Natural killer cell (primary cell): ENCODE measurements around the gene HEATR5B. TPM values are rescaled to one million over a fixed set of nuclear protein-coding genes. Genes with fewer than 3 reads are reported as not detected.

Source experiments
- ATAC-seq, 3 donors: fragments of 150-1000 bp in 2 of 3; fragments of 200-7000 bp in 1 of 3; cut with Tn5 transposase; 1 replicate in 1 of 3; 2 replicates in 2 of 3; pipeline ENCODE4 v1.10.0; 2021; ENCODE audit warnings: mild to moderate bottlenecking in 2 of 3, moderate library complexity in 2 of 3
- DNase-seq, 2 donors: peaks; one replicate each; pipeline versions ENCODE4 v3.0.0 to v3.0.0-alpha.2; 2013 to 2021; ENCODE audit warnings: mixed read lengths in 1 of 2
- H3K27ac ChIP-seq: one replicate; pipeline ENCODE4 v1.5.1; 2013; ENCODE audit warnings: mild to moderate bottlenecking, low read length
- H3K27me3 ChIP-seq: one replicate; pipeline ENCODE4 v1.6.1; 2013; ENCODE audit warnings: low read length; ENCODE audit not compliant: control insufficient read depth, insufficient read depth
- H3K36me3 ChIP-seq: one replicate; pipeline ENCODE4 v1.6.1; 2013; ENCODE audit warnings: low read length; ENCODE audit not compliant: control insufficient read depth, insufficient read depth
- H3K4me1 ChIP-seq: one replicate; pipeline ENCODE4 v1.6.1; 2013; ENCODE audit warnings: low read length; ENCODE audit not compliant: control insufficient read depth, insufficient read depth
- H3K4me3 ChIP-seq: one replicate; pipeline ENCODE4 v1.5.1; 2013; ENCODE audit warnings: low read length
- H3K9me3 ChIP-seq: one replicate; pipeline ENCODE4 v1.6.1; 2013; ENCODE audit warnings: low read length; ENCODE audit not compliant: control insufficient read depth, insufficient read depth
- H3K27ac Mint-ChIP-seq, 2 donors: one replicate each; pipeline ENCODE4 v1.8.0; 2022; ENCODE audit warnings: mild to moderate bottlenecking in 2 of 2, mixed read lengths in 2 of 2, moderate library complexity in 1 of 2
- H3K27me3 Mint-ChIP-seq, 2 donors: one replicate each; pipeline ENCODE4 v1.8.0; 2022; ENCODE audit warnings: low read depth in 2 of 2, mixed read lengths in 2 of 2
- H3K36me3 Mint-ChIP-seq: one replicate; pipeline ENCODE4 v1.8.0; 2022; ENCODE audit warnings: mixed read lengths
- H3K4me1 Mint-ChIP-seq, 2 donors: one replicate each; pipeline ENCODE4 v1.8.0; 2022; ENCODE audit warnings: mixed read lengths in 2 of 2
- H3K4me3 Mint-ChIP-seq: one replicate; pipeline ENCODE4 v1.8.0; 2022; ENCODE audit warnings: mild to moderate bottlenecking, moderate library complexity, mixed read lengths
- H3K9me3 Mint-ChIP-seq, 2 donors: one replicate each; pipeline ENCODE4 v1.8.0; 2022; ENCODE audit warnings: mixed read lengths in 2 of 2
- CTCF ChIP-seq: fragments of 200-600 bp; IDR thresholded peaks from one replicate; pipeline ENCODE4 v1.8.0; 2022; ENCODE audit warnings: antibody characterized with exemption
- WGBS: methylation state at CpG from one replicate; pipeline ENCODE4 v1.1.7; 2013; ENCODE audit warnings: missing lambda C conversion rate; ENCODE audit not compliant: insufficient coverage; 5-methylcytosine and 5-hydroxymethylcytosine counted together
- intact Hi-C: fragments of 100-400 bp; cut with micrococcal nuclease; formaldehyde crosslinking; loops from one replicate; pipeline ENCODE4 v1.14.2; 2022
- total RNA-seq, 4 donors: library from RNA; stranded (reverse); fragments of 120-200 nt in 1 of 4; gene quantifications; one replicate each; pipeline versions ENCODE4 v1.2.3 to v1.2.4, GENCODE V29; 2013 to 2022

The HEATR5B gene
- total RNA-seq, 3 donors from 2014 or later (not counting 1 experiment from before 2014, with no cell fraction given), result 31.1 to 53.9 (median 39.9) TPM

- 93% methylated on average over 7 of the region's 7 CpGs for WGBS
- intact Hi-C loops, result no loop called here
- H3K4me1 ChIP-seq, result no peaks in the 10 kb centered on the region
- H3K9me3 ChIP-seq, result no peaks in the 10 kb centered on the region
- no peaks in the 10 kb centered on the region for H3K27me3 Mint-ChIP-seq
- H3K4me3 ChIP-seq, result no peak overlapping the region
- DNase-seq (no peak), ATAC-seq (no peak)
- H3K4me1 Mint-ChIP-seq, result peaks cover 0 to 5% of the 10 kb centered on the region in 2 donors
- H3K36me3 Mint-ChIP-seq, result peaks cover 9% of the 10 kb centered on the region
- H3K27ac Mint-ChIP-seq, result no peak overlapping the region
- H3K27ac ChIP-seq, result no peak overlapping the region
- H3K4me3 Mint-ChIP-seq, result no peak overlapping the region
- no peak for TF ChIP-seq CTCF
- H3K9me3 Mint-ChIP-seq, result no peaks in the 10 kb centered on the region
- peaks cover 95% of the 10 kb centered on the region for H3K36me3 ChIP-seq
- H3K27me3 ChIP-seq, result no peaks in the 10 kb centered on the region
These were observed 23.7 kb downstream of the HEATR5B start for GRCh38 chr2:37060446-37060845.

- Mint-ChIP-seq H3K4me3 (no peak overlapping the region), H3K4me1 (peaks cover 0 to 5% of the 10 kb centered on the region in 2 donors), H3K36me3 (peaks cover 9% of the 10 kb centered on the region), H3K27me3 (no peaks in the 10 kb centered on the region), H3K27ac (no peak overlapping the region), H3K9me3 (no peaks in the 10 kb centered on the region)
- 96% methylated on average over 3 of the region's 3 CpGs for WGBS
- Histone ChIP-seq H3K4me1 (no peaks in the 10 kb centered on the region), H3K36me3 (peaks cover 95% of the 10 kb centered on the region), H3K4me3 (no peak overlapping the region), H3K9me3 (no peaks in the 10 kb centered on the region), H3K27ac (no peak overlapping the region), H3K27me3 (no peaks in the 10 kb centered on the region)
- DNase-seq (no peak), ATAC-seq (no peak)
- TF ChIP-seq CTCF, result no peak
- intact Hi-C loops, result no loop called here
These were observed 24.3 kb downstream of the HEATR5B start for GRCh38 chr2:37059841-37060240.

GRCh38 chr2:37052600-37053332 lies 31.4 kb downstream of the HEATR5B start:
- peaks cover 0 to 5% of the 10 kb centered on the region in 2 donors for H3K4me1 Mint-ChIP-seq
- H3K4me1 ChIP-seq, result no peaks in the 10 kb centered on the region
- DNase-seq, result no peak
- peaks cover 75% of the 10 kb centered on the region for H3K36me3 ChIP-seq
- WGBS, result 87% methylated on average over 5 of the region's 5 CpGs
- H3K4me3 ChIP-seq, result no peak overlapping the region
- no peaks in the 10 kb centered on the region for H3K9me3 ChIP-seq
- H3K9me3 Mint-ChIP-seq, result no peaks in the 10 kb centered on the region
- peak overlapping the region in 1 of 2 donors; percentile 5 for H3K27ac Mint-ChIP-seq
- TF ChIP-seq CTCF, result no peak
- H3K36me3 Mint-ChIP-seq, result peaks cover 19% of the 10 kb centered on the region
- H3K27me3 Mint-ChIP-seq, result no peaks in the 10 kb centered on the region
- no peaks in the 10 kb centered on the region for H3K27me3 ChIP-seq
- no peak overlapping the region for H3K27ac ChIP-seq
- no peak overlapping the region for H3K4me3 Mint-ChIP-seq
- ATAC-seq, result no peak
- intact Hi-C loops, result no loop called here

- intact Hi-C loops, result no loop called here
- no peaks in the 10 kb centered on the region for H3K36me3 Mint-ChIP-seq
These were observed 44.6 kb downstream of the HEATR5B start for GRCh38 chr2:37039580-37039979.

More at GRCh38 chr2:37039580-37039979, 44.6 kb downstream of the HEATR5B start:
- Histone ChIP-seq H3K36me3 (peaks cover 73% of the 10 kb centered on the region), H3K27ac (no peak overlapping the region), H3K4me3 (no peak overlapping the region), H3K27me3 (no peaks in the 10 kb centered on the region), H3K4me1 (no peaks in the 10 kb centered on the region), H3K9me3 (no peaks in the 10 kb centered on the region)
- Mint-ChIP-seq H3K4me3 (no peak overlapping the region), H3K4me1 (peaks cover 0 to 9% of the 10 kb centered on the region in 2 donors), H3K9me3 (no peaks in the 10 kb centered on the region), H3K27ac (no peak overlapping the region), H3K27me3 (no peaks in the 10 kb centered on the region)
- no peak for DNase-seq
- TF ChIP-seq CTCF, result no peak
- WGBS, result 86% methylated on average over 2 of the region's 3 CpGs
- ATAC-seq, result no peak
